Activated naive CD4-positive, alpha-beta T cell treated with anti-CD3 and anti-CD28 coated beads, Interleukin-2, amount 50 U/mL, for 24 hours (primary cell): ENCODE measurements around the gene CHKA.

ENCODE experiments used
- H3K27ac Mint-ChIP-seq: one replicate; pipeline ENCODE4 v1.8.0; 2021; ENCODE audit warnings: mild to moderate bottlenecking, mixed read lengths
- H3K27me3 Mint-ChIP-seq: one replicate; pipeline ENCODE4 v1.8.0; 2021; ENCODE audit warnings: mixed read lengths
- H3K36me3 Mint-ChIP-seq: one replicate; pipeline ENCODE4 v1.8.0; 2021; ENCODE audit warnings: mixed read lengths
- H3K4me1 Mint-ChIP-seq: one replicate; pipeline ENCODE4 v1.8.0; 2021; ENCODE audit warnings: mixed read lengths
- H3K4me3 Mint-ChIP-seq: one replicate; pipeline ENCODE4 v1.8.0; 2021; ENCODE audit warnings: mild to moderate bottlenecking, mixed read lengths
- H3K9me3 Mint-ChIP-seq: one replicate; pipeline ENCODE4 v1.8.0; 2021; ENCODE audit warnings: mixed read lengths

Gene CHKA

GRCh38 chr11:68148071-68148805 is 27.1 kb upstream of the CHKA start:
- H3K27me3 Mint-ChIP-seq = no peaks in the 10 kb centered on the region
- no peak overlapping the region for H3K27ac Mint-ChIP-seq
- H3K9me3 Mint-ChIP-seq = no peaks in the 10 kb centered on the region
- H3K4me3 Mint-ChIP-seq = no peak overlapping the region
- H3K4me1 Mint-ChIP-seq = peaks cover 4% of the 10 kb centered on the region
- H3K36me3 Mint-ChIP-seq = no peaks in the 10 kb centered on the region

DNA sequence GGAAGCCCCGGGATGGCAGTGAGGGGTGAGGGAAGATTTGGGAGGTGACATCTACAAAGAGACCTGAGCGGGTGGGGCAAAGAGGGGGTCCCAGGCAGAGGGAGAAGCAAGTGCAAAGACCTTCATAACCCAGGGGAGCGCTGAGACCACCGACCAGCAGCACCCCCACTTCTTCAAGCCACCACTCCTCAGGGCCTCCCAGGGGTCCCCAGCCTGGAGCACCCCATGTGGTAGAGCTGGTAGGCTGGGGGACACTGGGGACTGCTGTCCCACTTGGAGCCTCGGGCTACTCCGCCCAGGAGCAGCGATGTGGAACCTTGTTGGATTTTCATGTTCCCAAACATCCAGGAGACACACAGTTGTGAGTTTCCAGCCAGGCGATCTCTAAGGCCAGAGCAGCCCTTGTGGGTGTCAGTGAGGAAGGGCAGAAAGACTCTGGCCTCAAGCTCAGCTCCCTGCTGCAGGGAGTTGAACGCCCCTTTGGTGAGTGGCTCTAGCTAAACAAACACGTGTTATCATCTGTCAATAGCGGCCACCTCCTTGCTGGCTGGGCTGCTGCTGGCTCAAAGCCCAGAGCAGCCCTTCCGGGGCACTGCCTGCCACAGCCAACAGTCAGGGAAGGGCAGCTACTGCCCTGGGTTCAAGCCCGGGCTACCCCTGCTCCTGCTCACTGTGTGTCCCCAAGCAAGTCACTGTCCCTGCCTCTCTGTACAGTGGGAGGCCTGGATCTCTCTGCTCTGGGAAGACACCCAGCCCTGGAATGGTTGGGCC is 25.7 kb upstream of the CHKA start:
- H3K9me3 Mint-ChIP-seq = no peaks in the 10 kb centered on the region
- peaks cover 10% of the 10 kb centered on the region for H3K4me1 Mint-ChIP-seq
- H3K27me3 Mint-ChIP-seq = no peaks in the 10 kb centered on the region
- no peak overlapping the region for H3K4me3 Mint-ChIP-seq
- H3K36me3 Mint-ChIP-seq = no peaks in the 10 kb centered on the region
- H3K27ac Mint-ChIP-seq = no peak overlapping the region

DNA sequence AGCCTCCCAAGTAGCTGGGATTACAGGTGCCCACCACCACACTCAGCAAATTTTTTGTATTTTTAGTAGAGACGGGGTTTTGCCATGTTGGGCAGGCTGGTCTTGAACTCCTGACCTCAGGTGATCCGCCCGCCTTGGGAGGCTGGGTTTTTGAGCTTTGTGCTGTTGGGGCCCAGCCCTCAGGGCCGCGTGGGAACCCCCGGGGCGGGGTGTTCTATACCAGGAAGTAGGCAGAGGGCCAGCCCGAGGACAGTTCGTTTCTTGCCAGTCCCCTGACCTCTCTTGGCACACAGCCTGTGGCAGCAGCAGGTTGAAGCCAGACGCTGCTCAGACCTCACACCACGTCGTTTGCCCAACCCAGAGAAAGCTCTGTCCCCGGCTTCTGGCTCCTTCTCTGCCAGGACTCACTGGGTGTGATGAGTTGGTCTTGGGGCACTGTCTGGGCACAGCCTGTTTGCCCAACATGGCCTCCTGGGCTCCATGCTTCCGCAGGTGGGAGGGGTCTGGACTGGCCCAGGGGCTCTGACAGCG is 24.9 kb upstream of the CHKA start:
- Mint-ChIP-seq H3K9me3 (no peaks in the 10 kb centered on the region), H3K4me1 (peaks cover 12% of the 10 kb centered on the region), H3K36me3 (no peaks in the 10 kb centered on the region), H3K27me3 (no peaks in the 10 kb centered on the region), H3K4me3 (no peak overlapping the region), H3K27ac (no peak overlapping the region)

DNA sequence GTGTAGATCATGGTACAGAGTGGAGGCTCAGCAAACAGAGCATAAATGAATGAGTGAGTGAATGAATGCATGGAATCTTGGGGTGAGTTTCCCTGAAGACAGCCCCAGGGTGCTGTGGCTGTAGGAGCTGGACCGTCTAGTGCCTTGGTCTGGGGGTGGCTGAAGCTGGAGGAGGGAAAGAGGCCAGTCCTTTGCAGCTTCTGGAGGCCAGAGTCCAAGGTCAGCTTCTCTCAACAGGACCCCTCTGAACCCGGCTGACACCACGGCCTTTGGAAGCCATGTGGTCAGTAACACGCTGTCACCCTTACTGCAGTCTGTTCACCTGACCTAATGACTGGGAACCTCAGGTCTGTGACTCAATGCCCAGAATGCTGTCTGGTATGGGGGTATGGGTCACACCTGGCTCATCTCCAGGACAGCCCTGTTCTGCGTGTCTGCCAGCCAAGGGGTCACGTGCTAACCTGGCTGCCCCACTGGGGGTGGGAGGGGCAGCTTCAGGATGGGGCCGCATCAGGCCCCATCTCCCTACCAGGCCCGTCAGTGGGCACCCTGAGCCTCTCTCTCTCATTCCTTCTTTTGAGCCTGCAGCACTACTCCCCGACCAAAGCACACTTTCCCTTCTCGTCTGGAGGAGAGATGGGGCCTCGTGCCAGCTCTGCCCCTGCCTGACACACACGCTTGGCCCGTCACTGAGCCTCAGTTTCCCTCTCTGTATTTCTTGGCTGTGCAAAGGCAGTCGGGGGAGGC is 24.1 kb upstream of the CHKA start:
- H3K9me3 Mint-ChIP-seq = no peaks in the 10 kb centered on the region
- H3K4me3 Mint-ChIP-seq = no peak overlapping the region
- H3K27ac Mint-ChIP-seq = no peak overlapping the region
- no peaks in the 10 kb centered on the region for H3K27me3 Mint-ChIP-seq
- H3K4me1 Mint-ChIP-seq = peaks cover 14% of the 10 kb centered on the region
- no peaks in the 10 kb centered on the region for H3K36me3 Mint-ChIP-seq

GRCh38 chr11:68143310-68143689 is 22.1 kb upstream of the CHKA start:
- no peaks in the 10 kb centered on the region for H3K9me3 Mint-ChIP-seq
- H3K4me1 Mint-ChIP-seq = peaks cover 16% of the 10 kb centered on the region
- no peaks in the 10 kb centered on the region for H3K27me3 Mint-ChIP-seq
- H3K36me3 Mint-ChIP-seq = no peaks in the 10 kb centered on the region
- H3K27ac Mint-ChIP-seq = no peak overlapping the region
- no peak overlapping the region for H3K4me3 Mint-ChIP-seq

DNA sequence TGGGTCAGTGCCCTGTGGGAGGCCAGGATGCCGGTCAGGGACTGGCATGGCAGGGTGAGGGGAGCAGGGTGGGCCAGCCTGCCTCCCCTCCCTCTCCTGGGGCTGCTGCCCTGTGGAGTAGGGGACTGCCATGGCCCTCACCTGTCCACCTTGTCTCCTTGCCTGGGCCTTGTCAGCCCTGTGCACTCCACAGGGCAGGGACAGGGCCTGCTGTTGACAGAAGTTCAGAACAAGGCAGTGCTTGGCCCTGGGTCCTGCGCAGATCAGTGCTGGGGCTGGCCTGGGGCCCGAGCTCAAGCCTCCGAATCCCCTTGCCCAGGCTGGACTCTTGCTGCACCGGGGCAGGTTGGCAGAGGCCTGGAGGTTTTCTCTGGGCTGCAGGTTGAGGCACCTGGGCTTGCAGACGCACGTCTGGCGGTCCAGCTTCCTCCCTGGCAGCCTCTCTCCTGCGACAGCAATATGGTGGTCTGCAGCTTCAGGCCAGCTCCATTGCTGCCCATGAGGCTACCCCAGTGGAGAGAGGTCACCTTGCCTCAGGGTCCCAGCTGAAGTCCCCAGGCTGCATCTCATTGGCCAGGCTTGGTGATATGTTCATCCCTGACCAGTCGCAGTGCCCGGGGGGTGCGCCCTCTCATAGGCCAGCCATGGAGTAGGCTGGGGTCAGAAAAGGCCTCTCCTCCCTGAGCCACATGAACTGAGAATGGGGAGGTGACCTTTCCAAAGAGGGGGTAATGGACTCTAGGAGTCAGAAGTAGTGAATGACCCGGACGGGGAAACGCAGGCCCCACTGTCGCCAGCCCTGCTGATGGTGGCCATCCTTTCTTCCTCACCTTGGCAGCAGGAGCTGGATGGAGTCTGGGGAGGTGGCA is 21.5 kb upstream of the CHKA start:
- H3K27me3 Mint-ChIP-seq = no peaks in the 10 kb centered on the region
- no peaks in the 10 kb centered on the region for H3K9me3 Mint-ChIP-seq
- no peak overlapping the region for H3K4me3 Mint-ChIP-seq
- H3K4me1 Mint-ChIP-seq = peaks cover 16% of the 10 kb centered on the region
- no peak overlapping the region for H3K27ac Mint-ChIP-seq
- no peaks in the 10 kb centered on the region for H3K36me3 Mint-ChIP-seq

DNA sequence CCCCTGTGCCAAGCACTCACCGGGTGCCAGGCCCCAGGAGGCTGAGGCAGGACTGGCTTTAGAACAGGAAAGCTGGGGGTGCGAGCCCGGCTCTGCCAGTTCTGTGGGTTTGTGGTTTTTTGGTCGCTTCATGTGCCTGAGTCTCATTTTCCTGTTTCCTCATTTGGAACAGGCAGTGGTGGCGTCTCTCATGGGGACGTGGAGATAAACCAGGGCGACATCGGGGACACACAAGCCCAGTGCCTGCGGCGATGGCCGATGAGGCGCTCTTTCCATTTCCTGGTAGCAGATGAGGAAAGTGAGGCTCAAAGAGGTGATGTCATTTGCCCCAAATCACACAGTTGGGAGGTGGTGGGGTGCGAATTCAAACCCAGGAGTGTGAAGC is 20.8 kb upstream of the CHKA start:
- Mint-ChIP-seq H3K4me3 (peak overlapping the region; percentile 26), H3K27me3 (no peaks in the 10 kb centered on the region)

GRCh38 chr11:68141246-68142027 is 20.2 kb upstream of the CHKA start:
- H3K9me3 Mint-ChIP-seq = no peaks in the 10 kb centered on the region
- H3K36me3 Mint-ChIP-seq = no peaks in the 10 kb centered on the region
- H3K27me3 Mint-ChIP-seq = no peaks in the 10 kb centered on the region
- no peak overlapping the region for H3K4me3 Mint-ChIP-seq
- peaks cover 16% of the 10 kb centered on the region for H3K4me1 Mint-ChIP-seq
- H3K27ac Mint-ChIP-seq = no peak overlapping the region

More for the DNA sequence above, 20.8 kb upstream of the CHKA start:
- Mint-ChIP-seq H3K4me1 (peaks cover 16% of the 10 kb centered on the region), H3K9me3 (no peaks in the 10 kb centered on the region), H3K27ac (peak overlapping the region; percentile 51), H3K36me3 (no peaks in the 10 kb centered on the region)

- peaks cover 16% of the 10 kb centered on the region for H3K4me1 Mint-ChIP-seq
- H3K4me3 Mint-ChIP-seq = no peak overlapping the region
- no peaks in the 10 kb centered on the region for H3K9me3 Mint-ChIP-seq
- H3K36me3 Mint-ChIP-seq = no peaks in the 10 kb centered on the region
- H3K27ac Mint-ChIP-seq = peak overlapping the region; percentile 43
- no peaks in the 10 kb centered on the region for H3K27me3 Mint-ChIP-seq
Observed at GRCh38 chr11:68140496-68141245, 19.5 kb upstream of the CHKA start.

DNA sequence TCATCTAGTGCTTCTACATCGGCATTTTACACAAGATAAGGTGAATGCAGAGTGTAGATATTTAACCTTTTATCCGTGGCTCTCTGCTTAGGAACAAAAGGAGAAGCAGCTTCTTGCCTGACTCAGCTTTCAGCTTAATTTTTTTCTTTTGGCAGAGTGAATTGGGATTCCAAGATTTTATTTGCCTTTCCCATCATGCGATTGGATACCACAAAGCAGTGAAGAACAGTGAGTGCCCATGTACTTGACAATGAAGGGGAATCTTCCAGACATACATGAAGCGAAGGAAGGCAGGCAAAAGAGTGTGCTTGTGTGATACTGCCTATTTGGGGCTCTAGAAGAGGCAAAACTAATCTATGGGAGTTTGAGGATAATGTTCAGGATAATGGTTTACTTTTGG is 17.0 kb upstream of the CHKA start:
- Mint-ChIP-seq H3K27me3 (no peaks in the 10 kb centered on the region), H3K36me3 (peaks cover 1% of the 10 kb centered on the region), H3K4me3 (no peak overlapping the region), H3K9me3 (no peaks in the 10 kb centered on the region), H3K4me1 (peaks cover 20% of the 10 kb centered on the region), H3K27ac (no peak overlapping the region)

GRCh38 chr11:68137833-68138232 is 16.6 kb upstream of the CHKA start:
- Mint-ChIP-seq H3K27ac (no peak overlapping the region), H3K27me3 (no peaks in the 10 kb centered on the region), H3K36me3 (peaks cover 1% of the 10 kb centered on the region), H3K9me3 (no peaks in the 10 kb centered on the region), H3K4me1 (peaks cover 20% of the 10 kb centered on the region), H3K4me3 (no peak overlapping the region)

GRCh38 chr11:68136866-68137265 is 15.7 kb upstream of the CHKA start:
- Mint-ChIP-seq H3K36me3 (peaks cover 6% of the 10 kb centered on the region), H3K4me3 (no peak overlapping the region), H3K4me1 (peaks cover 13% of the 10 kb centered on the region), H3K27ac (no peak overlapping the region), H3K9me3 (peaks cover 4% of the 10 kb centered on the region), H3K27me3 (no peaks in the 10 kb centered on the region)

DNA sequence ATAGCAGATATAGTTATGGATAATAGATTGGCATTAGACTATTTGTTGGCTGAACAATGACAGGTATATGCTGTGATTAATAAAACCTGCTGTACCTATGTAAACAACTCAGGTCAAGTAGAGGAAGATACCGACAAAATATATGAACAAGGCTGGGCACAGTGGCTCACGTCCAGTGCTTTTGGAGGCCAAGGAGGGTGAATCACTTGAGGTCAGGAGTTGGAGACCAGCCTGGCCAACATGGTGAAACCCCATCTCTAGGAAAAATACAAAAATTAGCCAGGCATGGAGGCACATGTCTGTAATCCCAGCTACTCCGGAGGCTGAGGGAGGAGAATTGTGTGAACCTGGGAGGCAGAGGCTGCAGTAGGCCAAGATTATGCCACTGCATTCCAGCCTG is 14.0 kb upstream of the CHKA start:
- H3K36me3 Mint-ChIP-seq = peaks cover 6% of the 10 kb centered on the region
- no peak overlapping the region for H3K4me3 Mint-ChIP-seq
- H3K27me3 Mint-ChIP-seq = no peaks in the 10 kb centered on the region
- H3K4me1 Mint-ChIP-seq = peaks cover 5% of the 10 kb centered on the region
- peaks cover 4% of the 10 kb centered on the region for H3K9me3 Mint-ChIP-seq
- H3K27ac Mint-ChIP-seq = no peak overlapping the region

DNA sequence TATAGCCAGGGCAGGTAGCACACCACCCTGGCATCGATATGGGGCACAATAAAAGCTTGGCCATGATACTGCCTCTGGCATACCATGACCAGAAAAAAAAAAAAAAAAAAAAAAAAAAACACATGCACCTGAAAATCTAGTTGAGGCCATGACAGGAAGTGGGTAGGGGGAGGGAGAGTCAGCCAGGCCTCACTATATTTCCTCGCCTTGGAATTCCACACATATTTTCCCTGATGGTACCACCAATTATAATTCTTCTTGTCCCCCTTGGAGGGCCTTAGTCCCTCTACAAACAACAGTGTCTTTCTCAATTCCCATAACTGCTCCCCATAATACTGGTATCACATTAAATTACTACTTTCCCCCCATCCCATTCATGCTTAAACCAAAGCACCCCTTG is 12.6 kb upstream of the CHKA start:
- Mint-ChIP-seq H3K27ac (no peak overlapping the region), H3K4me1 (peaks cover 5% of the 10 kb centered on the region), H3K4me3 (no peak overlapping the region), H3K9me3 (peaks cover 4% of the 10 kb centered on the region), H3K27me3 (peaks cover 10% of the 10 kb centered on the region), H3K36me3 (peaks cover 10% of the 10 kb centered on the region)
